Measurements from ENCODE around the gene ITGA2. TPM values are rescaled to one million over a fixed set of nuclear protein-coding genes. Genes with fewer than 3 reads are reported as not detected.

Gene ITGA2
- total RNA-seq, 2 donors from 2014 or later, result 6.4 to 21.5 TPM

DNA sequence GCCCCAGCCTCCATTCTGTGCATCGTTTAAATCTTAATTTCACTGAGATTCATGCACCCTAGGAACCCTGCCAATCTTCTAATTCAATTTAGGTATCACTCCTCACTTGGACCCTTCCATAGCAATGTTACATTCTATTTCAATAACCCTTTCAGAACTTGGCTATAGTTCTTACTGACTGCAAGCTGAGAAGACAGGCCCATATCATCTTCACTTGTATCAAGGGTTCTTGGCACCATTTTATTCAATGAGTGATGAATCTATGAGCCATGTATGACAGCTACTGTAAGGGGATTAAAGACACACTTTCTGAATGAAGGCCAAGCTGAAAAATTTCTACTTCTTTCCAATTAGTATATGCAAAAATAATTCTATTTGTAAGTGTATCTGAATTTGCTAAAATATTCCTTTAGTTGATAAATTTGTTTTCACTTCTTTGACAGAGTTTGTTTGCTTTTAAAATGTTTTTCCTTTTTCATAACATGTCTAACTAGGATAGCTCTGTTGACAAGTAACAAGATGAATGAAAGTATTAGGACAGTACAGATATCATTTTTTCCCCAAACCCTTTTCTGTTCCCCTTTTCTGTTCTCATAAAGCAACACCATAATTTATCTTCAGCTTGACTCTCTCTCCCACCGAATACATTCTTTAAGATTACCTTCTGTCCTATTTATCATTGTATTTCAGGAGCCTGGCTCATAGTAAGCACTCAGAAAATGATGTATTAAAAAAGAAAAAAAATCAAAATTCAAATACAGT is 9.6 kb downstream of the ITGA2 start:
- Histone ChIP-seq H3K4me3 (no peak overlapping the region), H3K4me1 (replicated peaks) (no peaks in the 10 kb centered on the region), H3K27me3 (replicated peaks; ENCODE audit: insufficient read depth) (no peaks in the 10 kb centered on the region), H3K27ac (no peak overlapping the region), H3K9me3 (no peaks in the 10 kb centered on the region), H3K36me3 (no peaks in the 10 kb centered on the region)
- 61% methylated on average over 2 of the region's 2 CpGs for WGBS
- intact Hi-C loops (cut with DNase I), result no loop called here
- TF ChIP-seq POLR2A (IDR thresholded peaks at IDR 0.05) (no peak), POLR2AphosphoS5 (IDR thresholded peaks at IDR 0.05) (no peak)
- TF ChIP-seq, protein P1, sequence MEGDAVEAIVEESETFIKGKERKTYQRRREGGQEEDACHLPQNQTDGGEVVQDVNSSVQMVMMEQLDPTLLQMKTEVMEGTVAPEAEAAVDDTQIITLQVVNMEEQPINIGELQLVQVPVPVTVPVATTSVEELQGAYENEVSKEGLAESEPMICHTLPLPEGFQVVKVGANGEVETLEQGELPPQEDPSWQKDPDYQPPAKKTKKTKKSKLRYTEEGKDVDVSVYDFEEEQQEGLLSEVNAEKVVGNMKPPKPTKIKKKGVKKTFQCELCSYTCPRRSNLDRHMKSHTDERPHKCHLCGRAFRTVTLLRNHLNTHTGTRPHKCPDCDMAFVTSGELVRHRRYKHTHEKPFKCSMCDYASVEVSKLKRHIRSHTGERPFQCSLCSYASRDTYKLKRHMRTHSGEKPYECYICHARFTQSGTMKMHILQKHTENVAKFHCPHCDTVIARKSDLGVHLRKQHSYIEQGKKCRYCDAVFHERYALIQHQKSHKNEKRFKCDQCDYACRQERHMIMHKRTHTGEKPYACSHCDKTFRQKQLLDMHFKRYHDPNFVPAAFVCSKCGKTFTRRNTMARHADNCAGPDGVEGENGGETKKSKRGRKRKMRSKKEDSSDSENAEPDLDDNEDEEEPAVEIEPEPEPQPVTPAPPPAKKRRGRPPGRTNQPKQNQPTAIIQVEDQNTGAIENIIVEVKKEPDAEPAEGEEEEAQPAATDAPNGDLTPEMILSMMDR (IDR thresholded peaks at IDR 0.05), result no peak
- DNase-seq (ENCODE audit: low spot score), result no peak

DNA sequence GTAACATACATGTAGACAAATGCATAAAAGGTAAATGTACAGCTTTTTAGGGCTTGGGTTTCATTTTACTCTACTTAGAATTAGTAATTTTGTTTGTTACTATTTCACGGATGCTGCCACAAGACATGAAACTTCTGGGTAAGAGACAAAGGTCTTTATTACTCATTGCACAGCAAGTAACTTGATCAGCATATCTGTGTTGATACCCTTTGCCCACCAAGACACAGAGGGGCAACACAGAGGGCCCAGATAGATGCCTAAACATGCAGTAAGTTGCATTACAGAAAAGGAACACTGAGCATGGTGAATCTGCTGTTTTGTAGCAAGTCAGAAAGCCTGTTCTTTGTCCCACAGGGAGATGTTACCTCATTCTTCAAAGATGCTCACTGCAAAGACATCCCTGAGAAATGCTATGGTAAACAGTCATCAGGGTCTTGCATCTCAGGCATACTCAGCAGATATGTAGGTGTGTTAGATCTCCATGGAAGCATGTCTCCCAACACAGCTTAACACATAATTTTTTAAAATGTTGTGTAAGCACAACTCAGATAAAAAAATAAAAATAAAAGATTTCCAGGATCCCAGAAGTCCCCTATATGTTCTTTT is 10.3 kb downstream of the ITGA2 start:
- intact Hi-C loops (cut with DNase I), result no loop called here
- DNase-seq (ENCODE audit: low spot score), result no peak
- no peaks in the 10 kb centered on the region for H3K4me1 ChIP-seq (replicated peaks)
- no peaks in the 10 kb centered on the region for H3K36me3 ChIP-seq
- WGBS, result 93% methylated on average over 1 of the region's 1 CpG
- H3K27ac ChIP-seq, result no peak overlapping the region
- no peaks in the 10 kb centered on the region for H3K27me3 ChIP-seq (replicated peaks; ENCODE audit: insufficient read depth)
- H3K9me3 ChIP-seq, result no peaks in the 10 kb centered on the region
- TF ChIP-seq POLR2AphosphoS5 (IDR thresholded peaks at IDR 0.05), result no peak
- TF ChIP-seq POLR2A (IDR thresholded peaks at IDR 0.05), result no peak
- TF ChIP-seq, protein P1 (IDR thresholded peaks at IDR 0.05), result no peak
- no peak overlapping the region for H3K4me3 ChIP-seq

DNA sequence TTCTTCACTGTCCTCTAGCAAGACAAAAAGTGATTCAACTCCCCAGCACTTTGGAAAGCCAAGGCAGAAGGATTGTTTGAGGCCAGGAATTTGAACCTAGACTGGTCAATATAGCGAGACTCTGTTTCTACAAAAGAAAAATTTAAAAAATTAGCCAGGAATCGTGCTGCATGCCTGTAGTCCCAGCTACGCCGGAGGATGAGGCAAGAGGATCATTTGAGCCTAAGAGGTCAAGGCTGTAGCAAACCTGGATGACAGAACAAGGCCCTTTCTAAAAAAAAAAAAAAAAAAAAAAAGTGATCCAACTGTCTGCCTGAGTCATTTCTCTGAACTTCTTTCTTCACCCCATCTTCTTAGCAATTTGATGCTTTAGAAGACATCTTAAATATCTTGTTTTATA is 12.4 kb downstream of the ITGA2 start:
- Histone ChIP-seq H3K36me3 (no peaks in the 10 kb centered on the region), H3K4me1 (replicated peaks) (no peaks in the 10 kb centered on the region), H3K27me3 (replicated peaks; ENCODE audit: insufficient read depth) (no peaks in the 10 kb centered on the region), H3K27ac (no peak overlapping the region), H3K9me3 (no peaks in the 10 kb centered on the region), H3K4me3 (no peak overlapping the region)
- DNase-seq (ENCODE audit: low spot score), result no peak
- 94% methylated on average over 4 of the region's 4 CpGs for WGBS
- intact Hi-C loops (cut with DNase I), result no loop called here
- TF ChIP-seq POLR2A (IDR thresholded peaks at IDR 0.05), result no peak
- TF ChIP-seq, protein P1 (IDR thresholded peaks at IDR 0.05), result no peak

DNA sequence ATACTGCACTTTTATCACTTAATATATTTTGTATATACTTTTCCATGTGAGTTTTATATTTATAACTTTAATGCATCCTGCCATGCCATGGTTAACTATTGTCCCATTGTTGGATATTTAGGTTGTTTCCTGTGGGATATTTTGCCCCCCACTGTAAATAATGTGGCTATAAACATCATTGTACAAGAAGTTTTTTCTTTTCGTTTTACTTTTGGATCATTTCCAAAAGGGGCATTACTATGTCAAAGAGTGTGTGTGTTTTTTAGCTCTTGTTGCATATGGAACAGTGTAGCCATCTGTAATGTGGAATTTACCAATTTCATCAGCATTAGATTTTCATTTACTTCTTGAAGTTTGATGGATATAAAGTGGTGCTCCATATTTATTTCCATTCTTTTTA is 13.3 kb downstream of the ITGA2 start:
- TF ChIP-seq POLR2AphosphoS5 (IDR thresholded peaks at IDR 0.05), result no peak
- 59% methylated on average over 1 of the region's 1 CpG for WGBS
- no peak for DNase-seq (ENCODE audit: low spot score)
- Histone ChIP-seq H3K36me3 (no peaks in the 10 kb centered on the region), H3K9me3 (no peaks in the 10 kb centered on the region), H3K4me3 (no peak overlapping the region), H3K27ac (no peak overlapping the region), H3K27me3 (replicated peaks; ENCODE audit: insufficient read depth) (no peaks in the 10 kb centered on the region), H3K4me1 (replicated peaks) (no peaks in the 10 kb centered on the region)
- intact Hi-C loops (cut with DNase I), result no loop called here

DNA sequence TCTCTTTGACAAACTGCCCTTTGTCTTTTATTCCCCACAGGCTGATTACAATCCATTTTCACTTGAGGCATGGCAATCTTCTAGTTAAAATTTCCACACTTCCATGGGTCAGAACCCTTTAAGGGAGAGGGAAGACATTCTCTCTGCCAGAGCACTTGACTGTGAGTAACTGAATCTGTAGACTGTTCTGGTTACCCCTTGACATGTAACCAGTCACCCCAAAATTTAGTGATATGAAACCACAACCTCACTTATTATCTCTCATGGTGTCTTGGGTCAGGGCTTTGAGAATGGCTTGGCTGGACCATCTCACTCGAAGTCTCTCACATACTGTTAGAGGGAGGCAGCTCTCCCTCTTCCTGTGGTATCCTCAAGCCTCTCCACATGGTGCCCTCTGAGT is 14.0 kb downstream of the ITGA2 start:
- Histone ChIP-seq H3K36me3 (no peaks in the 10 kb centered on the region), H3K9me3 (no peaks in the 10 kb centered on the region), H3K27ac (no peak overlapping the region), H3K27me3 (replicated peaks; ENCODE audit: insufficient read depth) (no peaks in the 10 kb centered on the region), H3K4me3 (no peak overlapping the region), H3K4me1 (replicated peaks) (no peaks in the 10 kb centered on the region)
- DNase-seq (ENCODE audit: low spot score), result no peak
- TF ChIP-seq POLR2A (IDR thresholded peaks at IDR 0.05) (no peak), POLR2AphosphoS5 (IDR thresholded peaks at IDR 0.05) (no peak)
- TF ChIP-seq, protein P1 (IDR thresholded peaks at IDR 0.05), result no peak
- 100% methylated on average over 1 of the region's 1 CpG for WGBS
- intact Hi-C loops (cut with DNase I), result no loop called here

Measured in prostate gland (tissue), 2 donors.